ENCODE data around the gene SRGAP3. TPM values are rescaled to one million over a fixed set of nuclear protein-coding genes. Genes with fewer than 3 reads are reported as not detected.

SRGAP3 gene
- total and polyA plus RNA-seq, 2 experiments from 2014 or later, result 7.4 to 8.3 TPM

- H3K4me3 ChIP-seq, result no peak overlapping the region
- no peaks in the 10 kb centered on the region for H3K9me2 ChIP-seq (replicated peaks; ENCODE audit: insufficient read depth)
- TF ChIP-seq CTCF (IDR thresholded peaks at IDR 0.05; ENCODE audit: poor library complexity), result no peak
- TF ChIP-seq EZH2 (IDR thresholded peaks at IDR 0.05; ENCODE audit: borderline replicate concordance), result no peak
- no peak for TF ChIP-seq EZH2phosphoT487 (IDR thresholded peaks at IDR 0.05; ENCODE audit: low read depth, severe bottlenecking, unreplicated experiment)
- no peaks in the 10 kb centered on the region for H3K27me3 ChIP-seq
- no peaks in the 10 kb centered on the region for H3K4me1 ChIP-seq (ENCODE audit: insufficient read depth)
- no peaks in the 10 kb centered on the region for H3K79me2 ChIP-seq
- H2AFZ ChIP-seq, result no peak overlapping the region
- H4K20me1 ChIP-seq (ENCODE audit: insufficient read depth, poor library complexity, severe bottlenecking), result no peaks in the 10 kb centered on the region
- 100% methylated on average over 1 of the region's 1 CpG for WGBS (ENCODE audit: low lambda C conversion rate, missing lambda C conversion rate)
- H3K27ac ChIP-seq, result no peak overlapping the region
- H3K36me3 ChIP-seq (replicated peaks; ENCODE audit: insufficient read depth, low read depth), result no peaks in the 10 kb centered on the region
- no peak for DNase-seq (ENCODE audit: low spot score)
- no peaks in the 10 kb centered on the region for H3K9me3 ChIP-seq (ENCODE audit: low read depth)
- no peak overlapping the region for H3K4me2 ChIP-seq
Observed at GRCh38 chr3:9161811-9162210, 87.6 kb downstream of the SRGAP3 start.

DNA sequence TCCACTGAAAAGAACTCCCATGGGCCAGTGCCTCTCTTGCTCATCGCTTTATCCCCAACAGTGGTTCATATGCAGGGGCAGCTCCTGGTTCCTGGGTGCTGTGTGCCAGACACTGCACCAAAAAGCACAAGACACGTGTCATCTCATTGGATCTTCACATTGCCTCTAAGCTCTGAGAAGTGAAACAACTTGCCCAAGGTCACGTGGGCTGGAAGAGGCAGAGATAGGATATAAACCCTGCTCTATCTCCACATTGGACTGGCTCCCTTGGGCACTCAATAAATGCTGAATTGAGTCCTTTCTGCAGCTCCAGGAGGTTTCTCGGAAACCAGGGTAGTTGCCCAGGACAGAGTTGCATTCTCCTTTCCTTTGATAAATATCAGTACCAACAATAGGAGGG, 88.1 kb downstream of the SRGAP3 start:
- no peak for TF ChIP-seq CTCF (IDR thresholded peaks at IDR 0.05; ENCODE audit: poor library complexity)
- Histone ChIP-seq H3K27ac (no peak overlapping the region), H3K4me2 (no peak overlapping the region), H2AFZ (no peak overlapping the region), H3K9me3 (ENCODE audit: low read depth) (no peaks in the 10 kb centered on the region), H3K79me2 (no peaks in the 10 kb centered on the region), H4K20me1 (ENCODE audit: insufficient read depth, poor library complexity, severe bottlenecking) (no peaks in the 10 kb centered on the region), H3K4me3 (no peak overlapping the region), H3K4me1 (ENCODE audit: insufficient read depth) (no peaks in the 10 kb centered on the region), H3K9me2 (replicated peaks; ENCODE audit: insufficient read depth) (no peaks in the 10 kb centered on the region), H3K27me3 (no peaks in the 10 kb centered on the region), H3K36me3 (replicated peaks; ENCODE audit: insufficient read depth, low read depth) (no peaks in the 10 kb centered on the region)
- DNase-seq (ENCODE audit: low spot score), result no peak
- 92% methylated on average over 4 of the region's 4 CpGs for WGBS (ENCODE audit: low lambda C conversion rate, missing lambda C conversion rate)

DNA sequence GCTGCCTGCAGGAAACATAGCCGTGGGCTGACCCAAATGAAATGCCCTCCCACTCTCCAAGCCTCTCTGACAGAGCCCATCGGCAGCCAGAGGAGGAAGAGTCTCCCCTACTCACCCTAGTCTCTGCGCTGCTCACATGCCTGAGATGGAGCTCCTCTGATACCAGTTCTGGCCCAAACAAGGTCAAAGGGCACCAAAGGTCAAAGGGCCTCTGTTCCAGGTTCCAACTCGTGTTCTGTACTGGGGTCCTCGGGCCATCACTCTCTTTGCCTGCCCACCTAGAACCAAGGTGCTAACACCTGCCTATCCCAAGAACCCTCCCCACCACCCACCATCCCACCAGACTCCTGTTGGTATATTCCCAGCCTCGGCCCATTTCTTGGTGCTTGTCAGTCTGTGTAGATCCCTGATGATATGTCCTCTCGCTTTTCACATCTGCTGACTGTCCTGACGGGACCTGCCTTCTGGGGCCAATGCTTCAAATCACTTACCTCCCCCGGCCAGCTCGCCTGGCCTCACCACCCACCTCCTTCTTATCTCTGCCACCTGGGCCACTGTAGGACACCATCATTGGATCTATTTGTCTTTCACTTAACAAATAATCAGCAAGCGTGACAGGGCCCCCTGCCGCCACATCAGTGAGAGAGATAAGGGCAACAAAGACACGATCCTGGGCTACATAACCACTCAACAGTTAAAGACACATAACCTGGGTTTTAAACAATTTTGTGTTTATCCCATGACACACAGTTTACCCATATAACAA, 90.4 kb downstream of the SRGAP3 start:
- Histone ChIP-seq H3K9me3 (ENCODE audit: low read depth) (no peaks in the 10 kb centered on the region), H3K4me3 (no peak overlapping the region), H3K79me2 (no peaks in the 10 kb centered on the region), H3K27ac (no peak overlapping the region), H3K9me2 (replicated peaks; ENCODE audit: insufficient read depth) (no peaks in the 10 kb centered on the region), H3K4me2 (no peak overlapping the region), H3K4me1 (ENCODE audit: insufficient read depth) (no peaks in the 10 kb centered on the region), H2AFZ (no peak overlapping the region), H3K27me3 (no peaks in the 10 kb centered on the region), H3K36me3 (replicated peaks; ENCODE audit: insufficient read depth, low read depth) (no peaks in the 10 kb centered on the region), H4K20me1 (ENCODE audit: insufficient read depth, poor library complexity, severe bottlenecking) (no peaks in the 10 kb centered on the region)
- no peak for TF ChIP-seq EZH2phosphoT487 (IDR thresholded peaks at IDR 0.05; ENCODE audit: low read depth, severe bottlenecking, unreplicated experiment)
- no peak for TF ChIP-seq EZH2 (IDR thresholded peaks at IDR 0.05; ENCODE audit: borderline replicate concordance)
- DNase-seq (ENCODE audit: low spot score), result peak; percentile 44
- 61% methylated on average over 13 of the region's 13 CpGs for WGBS (ENCODE audit: low lambda C conversion rate, missing lambda C conversion rate)

DNA sequence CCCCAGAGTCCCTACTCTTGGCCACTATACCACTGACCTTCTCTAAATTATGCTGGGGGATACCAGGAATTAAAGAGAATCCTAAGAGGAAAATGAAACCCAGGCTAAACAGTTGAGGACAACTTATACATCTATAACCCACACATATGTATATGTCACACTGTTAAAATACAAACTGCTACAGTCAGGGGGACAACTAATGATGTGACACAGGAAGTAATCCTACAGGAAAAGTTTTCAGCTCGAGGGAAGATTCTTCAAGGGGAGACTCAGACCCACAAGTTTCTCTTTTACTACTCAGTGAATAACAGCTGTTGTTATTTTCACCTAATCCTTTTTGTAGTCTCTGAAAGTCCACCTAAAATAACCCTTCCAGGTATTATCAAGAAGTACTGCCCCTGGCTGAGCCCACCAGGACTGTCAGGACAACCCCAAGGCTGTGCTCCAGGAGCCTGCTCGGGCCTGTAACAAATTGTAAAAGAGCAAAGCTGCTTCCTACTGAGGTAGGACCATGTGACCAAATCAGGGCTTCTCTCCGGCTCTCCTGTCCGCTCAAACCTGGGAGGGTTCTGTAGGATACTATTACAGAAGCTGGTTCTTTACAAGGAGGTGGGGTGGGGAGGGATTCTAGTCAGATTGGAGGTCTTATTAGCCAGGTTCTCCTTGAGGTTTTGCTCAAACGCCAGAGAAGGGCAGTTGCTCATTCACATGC, 91.6 kb downstream of the SRGAP3 start:
- no peaks in the 10 kb centered on the region for H4K20me1 ChIP-seq (ENCODE audit: insufficient read depth, poor library complexity, severe bottlenecking)
- H2AFZ ChIP-seq, result no peak overlapping the region
- no peak overlapping the region for H3K4me3 ChIP-seq
- no peaks in the 10 kb centered on the region for H3K4me1 ChIP-seq (ENCODE audit: insufficient read depth)
- WGBS (ENCODE audit: low lambda C conversion rate, missing lambda C conversion rate), result 77% methylated on average over 5 of the region's 5 CpGs
- H3K9me3 ChIP-seq (ENCODE audit: low read depth), result no peaks in the 10 kb centered on the region
- DNase-seq (ENCODE audit: low spot score), result no peak
- H3K27me3 ChIP-seq, result no peaks in the 10 kb centered on the region
- no peaks in the 10 kb centered on the region for H3K79me2 ChIP-seq
- H3K4me2 ChIP-seq, result no peak overlapping the region
- H3K36me3 ChIP-seq (replicated peaks; ENCODE audit: insufficient read depth, low read depth), result no peaks in the 10 kb centered on the region
- peak overlapping the region; percentile 19 for H3K27ac ChIP-seq
- no peak for TF ChIP-seq CTCF (IDR thresholded peaks at IDR 0.05; ENCODE audit: poor library complexity)
- no peaks in the 10 kb centered on the region for H3K9me2 ChIP-seq (replicated peaks; ENCODE audit: insufficient read depth)

Measured in hepatocyte (in vitro differentiated cells).